Left lung (tissue), 10 donors: ENCODE measurements around the gene ALPG. TPM values are rescaled to one million over a fixed set of nuclear protein-coding genes. Genes with fewer than 3 reads are reported as not detected.

Experiments used
- ATAC-seq: fragments of 200-7000 bp; cut with Tn5 transposase; one replicate; pipeline ENCODE4 v1.9.1; 2020; ENCODE audit warnings: moderate library complexity
- DNase-seq, 4 donors: peaks; one replicate each; pipeline ENCODE4 v3.0.0-alpha.2; 2013 to 2020
- H3K27ac ChIP-seq, 2 donors: fragments of 200-600 bp; sonication (generic) in 1 of 2; one replicate each; pipeline versions ENCODE4 v1.5.0 to v1.8.0; 2020 to 2021
- H3K27me3 ChIP-seq, 2 donors: fragments of 200-600 bp; sonication (generic) in 1 of 2; one replicate each; pipeline versions ENCODE4 v1.5.0 to v1.8.0; 2020 to 2021
- H3K36me3 ChIP-seq, 2 donors: fragments of 200-600 bp; sonication (generic) in 1 of 2; one replicate each; pipeline versions ENCODE4 v1.5.0 to v1.8.0; 2020 to 2021
- H3K4me1 ChIP-seq, 2 donors: fragments of 200-600 bp; one replicate each; pipeline ENCODE4 v1.8.0; 2021
- H3K4me3 ChIP-seq, 2 donors: fragments of 200-600 bp; sonication (generic) in 1 of 2; one replicate each; pipeline versions ENCODE4 v1.5.0 to v1.8.0; 2020 to 2021; ENCODE audit warnings: mild to moderate bottlenecking in 1 of 2
- H3K9me3 ChIP-seq, 2 donors: fragments of 200-600 bp; sonication (generic) in 1 of 2; one replicate each; pipeline versions ENCODE4 v1.5.0 to v1.8.0; 2020 to 2021
- CTCF ChIP-seq, 2 donors: fragments of 200-600 bp; sonication (generic) in 1 of 2; IDR thresholded peaks; one replicate each; pipeline versions ENCODE4 v1.5.0 to v1.8.0; 2021; ENCODE audit warnings: antibody characterized with exemption in 2 of 2
- intact Hi-C, 2 donors: fragments of 100-400 bp; cut with DNase I; formaldehyde crosslinking; loops; one replicate each; pipeline versions ENCODE4 v1.11.2 to v1.14.2; 2022
- polyA plus RNA-seq, 6 donors: library from polyadenylated mRNA; unstranded; fragments of 120-200 nt; gene quantifications; one replicate each; pipeline ENCODE4 v1.2.1, GENCODE V29; 2013; ENCODE audit not compliant: insufficient read length in 6 of 6
- total RNA-seq, 2 donors: library from RNA; stranded (reverse); fragmentation: NEBNext Ultra II Directional; extraction: Animal tissue kit (Norgen Biotek cat#: 25700); gene quantifications; one replicate each; pipeline ENCODE4 v1.2.1, GENCODE V29; 2021
- donor health status: DM: no; HTN: yes; CAD: no.
- donor health status: DM: no; HTN: no; CAD: no.

Gene ALPG
- total and polyA plus RNA-seq, 8 donors, result 0.08 to 0.16 TPM; not detected in 6

- ATAC-seq, result no peak
- no peak for DNase-seq
- H3K36me3 ChIP-seq, result no peaks in the 10 kb centered on the region
- H3K27me3 ChIP-seq, result peaks cover 7 to 58% of the 10 kb centered on the region in 2 donors
- intact Hi-C loops, result no loop called here
- no peak overlapping the region for H3K27ac ChIP-seq
- TF ChIP-seq CTCF (IDR thresholded peaks at IDR 0.05), result no peak
- H3K9me3 ChIP-seq, result no peaks in the 10 kb centered on the region
- no peaks in the 10 kb centered on the region for H3K4me1 ChIP-seq
- no peak overlapping the region for H3K4me3 ChIP-seq
These were observed 52.9 kb downstream of the ALPG start for GRCh38 chr2:232459419-232460035.

GRCh38 chr2:232460171-232460570, 53.5 kb downstream of the ALPG start:
- DNase-seq, result no peak
- peaks cover 7 to 57% of the 10 kb centered on the region in 2 donors for H3K27me3 ChIP-seq

More at GRCh38 chr2:232460171-232460570, 53.5 kb downstream of the ALPG start:
- no peaks in the 10 kb centered on the region for H3K4me1 ChIP-seq
- no peak overlapping the region for H3K4me3 ChIP-seq
- ATAC-seq, result no peak
- no peak overlapping the region for H3K27ac ChIP-seq
- TF ChIP-seq CTCF (IDR thresholded peaks at IDR 0.05), result no peak
- no peaks in the 10 kb centered on the region for H3K9me3 ChIP-seq
- intact Hi-C loops, result no loop called here
- no peaks in the 10 kb centered on the region for H3K36me3 ChIP-seq

Other genes starting within 250 kb of the ALPG start
- 10 to 100 TPM in 1 of 2 donors, 1 to 10 TPM in 1; 3.1 to 14.1 TPM for gene ALPP, start 28.1 kb upstream of the ALPG start, total RNA-seq
- under 1 TPM in 3 of 6 donors, not detected in 3; 0.07 to 0.18 (median 0.11) TPM for gene ALPP, start 28.1 kb upstream of the ALPG start, polyA plus RNA-seq
- not detected for gene ALPI, start 49.3 kb downstream of the ALPG start, total RNA-seq
- not detected for gene ALPI, start 49.3 kb downstream of the ALPG start, polyA plus RNA-seq
- gene ECEL1, start 81.0 kb downstream of the ALPG start, total RNA-seq, result under 1 TPM; 0.10 to 0.17 TPM
- gene ECEL1, start 81.0 kb downstream of the ALPG start, polyA plus RNA-seq, result under 1 TPM; 0.24 to 0.64 (median 0.45) TPM
- not detected for gene PRSS56, start 113.5 kb downstream of the ALPG start, total RNA-seq
- not detected for gene PRSS56, start 113.5 kb downstream of the ALPG start, polyA plus RNA-seq
- not detected for gene CHRND, start 119.3 kb downstream of the ALPG start, total RNA-seq
- gene CHRND, start 119.3 kb downstream of the ALPG start, polyA plus RNA-seq, result not detected
- gene CHRNG, start 132.8 kb downstream of the ALPG start, total RNA-seq, result not detected
- gene CHRNG, start 132.8 kb downstream of the ALPG start, polyA plus RNA-seq, result under 1 TPM in 4 of 6 donors, not detected in 2; 0.07 to 0.35 (median 0.13) TPM
- 1 to 10 TPM; 3.7 to 3.8 TPM for gene TIGD1, start 143.7 kb downstream of the ALPG start, total RNA-seq
- 10 to 100 TPM in 5 of 6 donors, 1 to 10 TPM in 1; 9.6 to 12.4 (median 11.3) TPM for gene TIGD1, start 143.7 kb downstream of the ALPG start, polyA plus RNA-seq
- gene EIF4E2, start 143.8 kb downstream of the ALPG start, total RNA-seq, result 10 to 100 TPM; 67.4 to 71.1 TPM
- gene EIF4E2, start 143.8 kb downstream of the ALPG start, polyA plus RNA-seq, result 100 to 1,000 TPM in 3 of 6 donors, 10 to 100 TPM in 3; 91.3 to 108 (median 98.3) TPM
- 1 to 10 TPM; 3.8 to 5.5 TPM for gene EFHD1, start 226.8 kb downstream of the ALPG start, total RNA-seq
- 10 to 100 TPM in 1 of 6 donors, 1 to 10 TPM in 5; 3.5 to 13.6 (median 5.0) TPM for gene EFHD1, start 226.8 kb downstream of the ALPG start, polyA plus RNA-seq